H9 (cell line): Measurements from ENCODE around the gene RAP1GDS1. TPM values are rescaled to one million over a fixed set of nuclear protein-coding genes. Genes with fewer than 3 reads are reported as not detected.

Source experiments
- DNase-seq: peaks from one replicate; pipeline ENCODE4 v3.0.0-alpha.2; 2017
- H2AFZ ChIP-seq: one replicate; pipeline ENCODE4 v1.6.1; 2013; ENCODE audit warnings: mild to moderate bottlenecking, low read length, control low read depth, moderate library complexity
- H2AK5ac ChIP-seq: 2 replicates; pipeline ENCODE4 v1.6.1; 2013; ENCODE audit warnings: low read length, control low read depth, mixed read lengths; ENCODE audit not compliant: insufficient read length
- H2BK120ac ChIP-seq: one replicate; pipeline ENCODE4 v1.6.1; 2013; ENCODE audit warnings: low read depth, mild to moderate bottlenecking, low read length, control low read depth, inconsistent platforms; ENCODE audit not compliant: poor library complexity, severe bottlenecking
- H2BK12ac ChIP-seq: 2 replicates; pipeline ENCODE4 v1.6.1; 2013; ENCODE audit warnings: low read length, control low read depth, mixed read lengths, low read depth; ENCODE audit not compliant: insufficient read length
- H2BK15ac ChIP-seq: 2 replicates; pipeline ENCODE4 v1.6.1; 2013; ENCODE audit warnings: low read depth, low read length, control low read depth
- H2BK20ac ChIP-seq: one replicate; pipeline ENCODE4 v1.6.1; 2013; ENCODE audit warnings: low read depth, mild to moderate bottlenecking, low read length, control low read depth, inconsistent platforms; ENCODE audit not compliant: poor library complexity, severe bottlenecking
- H2BK5ac ChIP-seq: 2 replicates; pipeline ENCODE4 v1.6.1; 2013; ENCODE audit warnings: low read length, control low read depth, mixed read lengths; ENCODE audit not compliant: insufficient read length
- H3K14ac ChIP-seq: 2 replicates; pipeline ENCODE4 v1.6.1; 2013; ENCODE audit warnings: low read length, control low read depth; ENCODE audit not compliant: insufficient read depth
- H3K18ac ChIP-seq: 2 replicates; pipeline ENCODE4 v1.6.1; 2013; ENCODE audit warnings: low read depth, mild to moderate bottlenecking, mixed read lengths, low read length, control low read depth; ENCODE audit not compliant: insufficient read length
- H3K23ac ChIP-seq: 2 replicates; pipeline ENCODE4 v1.6.1; 2013; ENCODE audit warnings: low read length, control low read depth, mixed read lengths, low read depth; ENCODE audit not compliant: insufficient read length
- H3K23me2 ChIP-seq: 2 replicates; pipeline ENCODE4 v1.6.1; 2013; ENCODE audit warnings: low read depth, mild to moderate bottlenecking, mixed read lengths, low read length, control low read depth; ENCODE audit not compliant: insufficient read length, poor library complexity, severe bottlenecking
- H3K27ac ChIP-seq: 2 replicates; pipeline ENCODE4 v1.5.1; 2013; ENCODE audit warnings: low read length, control low read depth, mixed read lengths, low read depth; ENCODE audit not compliant: insufficient read length
- H3K27me3 ChIP-seq: 2 replicates; pipeline ENCODE4 v1.6.1; 2013; ENCODE audit warnings: low read length, control low read depth, inconsistent platforms; ENCODE audit not compliant: insufficient read depth
- H3K4ac ChIP-seq: 2 replicates; pipeline ENCODE4 v1.6.1; 2013; ENCODE audit warnings: low read depth, mild to moderate bottlenecking, control low read depth, inconsistent platforms, low read length, moderate library complexity
- H3K4me1 ChIP-seq: 2 replicates; pipeline ENCODE4 v1.6.1; 2013; ENCODE audit warnings: low read length, control low read depth, inconsistent platforms; ENCODE audit not compliant: insufficient read depth
- H3K4me2 ChIP-seq: 2 replicates; pipeline ENCODE4 v1.6.1; 2013; ENCODE audit warnings: low read length, control low read depth, mixed read lengths; ENCODE audit not compliant: insufficient read length, insufficient read depth
- H3K56ac ChIP-seq: 2 replicates; pipeline ENCODE4 v1.6.1; 2013; ENCODE audit warnings: low read depth, mild to moderate bottlenecking, mixed read lengths, low read length, control low read depth; ENCODE audit not compliant: insufficient read length
- H3K79me1 ChIP-seq: 2 replicates; pipeline ENCODE4 v1.6.1; 2013; ENCODE audit warnings: low read depth, mild to moderate bottlenecking, moderate library complexity, low read length, control low read depth, inconsistent platforms; ENCODE audit not compliant: insufficient read depth, poor library complexity, severe bottlenecking
- H3K79me2 ChIP-seq: 2 replicates; pipeline ENCODE4 v1.6.1; 2013; ENCODE audit warnings: low read length, control low read depth, inconsistent platforms; ENCODE audit not compliant: insufficient read depth
- H3K9ac ChIP-seq: 2 replicates; pipeline ENCODE4 v1.6.1; 2013; ENCODE audit warnings: low read length, control low read depth, mixed read lengths; ENCODE audit not compliant: insufficient read length; ENCODE audit errors: extremely low read depth
- H3K9me3 ChIP-seq: one replicate; pipeline ENCODE4 v1.6.1; 2013; ENCODE audit warnings: low read depth, low read length, inconsistent platforms; ENCODE audit not compliant: control insufficient read depth
- H3T11ph ChIP-seq: one replicate; pipeline ENCODE4 v1.6.1; 2013; ENCODE audit warnings: mild to moderate bottlenecking, low read length, control low read depth, inconsistent platforms
- H4K20me1 ChIP-seq: one replicate; pipeline ENCODE4 v1.6.1; 2013; ENCODE audit not compliant: control insufficient read depth, insufficient read length, insufficient read depth
- H4K5ac ChIP-seq: 2 replicates; pipeline ENCODE4 v1.6.1; 2013; ENCODE audit warnings: low read depth, mild to moderate bottlenecking, mixed read lengths, low read length, control low read depth; ENCODE audit not compliant: insufficient read length
- H4K8ac ChIP-seq: replicated peaks from 2 replicates; pipeline ENCODE4 v1.6.1; 2013; ENCODE audit warnings: low read length, control low read depth, mixed read lengths, low read depth; ENCODE audit not compliant: insufficient read length
- H4K91ac ChIP-seq: 2 replicates; pipeline ENCODE4 v1.6.1; 2013; ENCODE audit warnings: low read depth, mild to moderate bottlenecking, moderate library complexity, mixed read lengths, low read length, control low read depth; ENCODE audit not compliant: insufficient read length
- H3K27ac Mint-ChIP-seq, 3 experiments: 2 replicates in 2 of 3; 3 replicates in 1 of 3; pipeline ENCODE4 v1.8.0; 2020 to 2021; ENCODE audit warnings: mixed read lengths in 3 of 3, mild to moderate bottlenecking in 1 of 3, moderate library complexity in 1 of 3
- H3K27me3 Mint-ChIP-seq: 2 replicates; pipeline ENCODE4 v1.8.0; 2021; ENCODE audit warnings: low read depth, mild to moderate bottlenecking, moderate library complexity, mixed read lengths
- H3K36me3 Mint-ChIP-seq, 3 experiments: 2 replicates in 2 of 3; 3 replicates in 1 of 3; pipeline ENCODE4 v1.8.0; 2020 to 2021; ENCODE audit warnings: low read depth in 3 of 3, mixed read lengths in 3 of 3; ENCODE audit not compliant: insufficient read depth in 1 of 3
- H3K4me1 Mint-ChIP-seq, 2 experiments: 2 replicates each; pipeline ENCODE4 v1.8.0; 2020; ENCODE audit warnings: mixed read lengths in 2 of 2
- H3K4me3 Mint-ChIP-seq, 2 experiments: 2 replicates in 1 of 2; 3 replicates in 1 of 2; pipeline ENCODE4 v1.8.0; 2020 to 2021; ENCODE audit warnings: mild to moderate bottlenecking in 2 of 2, mixed read lengths in 2 of 2, moderate library complexity in 1 of 2
- H3K9me3 Mint-ChIP-seq, 2 experiments: 2 replicates in 1 of 2; 3 replicates in 1 of 2; pipeline ENCODE4 v1.8.0; 2020; ENCODE audit warnings: mild to moderate bottlenecking in 2 of 2, mixed read lengths in 2 of 2, moderate library complexity in 1 of 2
- CTCF ChIP-seq: fragments of 200-600 bp; sonication (generic); conservative IDR thresholded peaks from 3 replicates; pipeline ENCODE4 v1.8.0; 2021; ENCODE audit warnings: antibody characterized with exemption, mild to moderate bottlenecking
- WGBS: extraction: QIAGEN DNeasy Blood & Tissue Kit; methylation state at CpG from one replicate; pipeline ENCODE4 v1.1.7; 2013; ENCODE audit warnings: missing lambda C conversion rate, low lambda C conversion rate, mixed read lengths; ENCODE audit not compliant: insufficient read length; ENCODE audit errors: extremely low coverage; 5-methylcytosine and 5-hydroxymethylcytosine counted together
- total RNA-seq: library from RNA; stranded (reverse); gene quantifications from 2 replicates; pipeline ENCODE4 v1.2.1, GENCODE V29; 2021

Gene RAP1GDS1
- total RNA-seq, 1 experiment from 2014 or later: 25.2 TPM

GRCh38 chr4:98383431-98384106, 122.4 kb downstream of the RAP1GDS1 start:
- no peak overlapping the region for H3K18ac ChIP-seq
- no CpG with 5 or more reads among the region's 3 CpGs for WGBS
- no peak overlapping the region for H2BK15ac ChIP-seq
- H3K56ac ChIP-seq: no peak overlapping the region
- no peak overlapping the region for H3K4me3 Mint-ChIP-seq
- H2BK20ac ChIP-seq: no peak overlapping the region
- H3K27me3 Mint-ChIP-seq: no peaks in the 10 kb centered on the region
- no peak overlapping the region for H2BK5ac ChIP-seq
- H3K27ac ChIP-seq: no peak overlapping the region
- DNase-seq: no peak
- H4K5ac ChIP-seq: no peak overlapping the region
- no peaks in the 10 kb centered on the region for H3K79me2 ChIP-seq
- H2AK5ac ChIP-seq: no peak overlapping the region
- H3K23me2 ChIP-seq: no peaks in the 10 kb centered on the region
- no peaks in the 10 kb centered on the region for H3K36me3 Mint-ChIP-seq
- H3T11ph ChIP-seq: no peak overlapping the region
- H4K91ac ChIP-seq: no peak overlapping the region
- H3K9me3 Mint-ChIP-seq: no peaks in the 10 kb centered on the region
- H2BK120ac ChIP-seq: no peak overlapping the region
- no peaks in the 10 kb centered on the region for H3K4me1 ChIP-seq
- 0 out of 7 replicates have a peak overlapping the region, but pooled peaks of 1 of the 3 experiments have one; percentile 57 for H3K27ac Mint-ChIP-seq
- no peak overlapping the region for H3K14ac ChIP-seq
- H2BK12ac ChIP-seq: no peak overlapping the region
- no peak overlapping the region for H3K4me2 ChIP-seq
- H3K23ac ChIP-seq: no peak overlapping the region
- H3K9ac ChIP-seq: no peak overlapping the region
- no peak overlapping the region for H3K4ac ChIP-seq
- H3K9me3 ChIP-seq: no peaks in the 10 kb centered on the region
- H3K4me1 Mint-ChIP-seq: peaks cover 9% of the 10 kb centered on the region in 2 experiments
- no peak overlapping the region for H2AFZ ChIP-seq
- H3K79me1 ChIP-seq: no peaks in the 10 kb centered on the region
- no peak overlapping the region for H4K8ac ChIP-seq
- no peaks in the 10 kb centered on the region for H4K20me1 ChIP-seq
- no peak for TF ChIP-seq CTCF
- no peaks in the 10 kb centered on the region for H3K27me3 ChIP-seq
